Measurements from ENCODE around the gene PTPRJ.

Gene PTPRJ

GRCh38 chr11:47997063-47998053 lies 17.0 kb downstream of the PTPRJ start:
- peak; percentile 40 for DNase-seq

- DNase-seq = no peak
These were observed 18.0 kb downstream of the PTPRJ start for GRCh38 chr11:47998345-47998732.

GRCh38 chr11:47998733-47999359 lies 18.5 kb downstream of the PTPRJ start:
- DNase-seq = no peak

GRCh38 chr11:48000432-48000831 lies 20.1 kb downstream of the PTPRJ start:
- DNase-seq = no peak

- DNase-seq = no peak
These were observed 21.2 kb downstream of the PTPRJ start for GRCh38 chr11:48001438-48002021.

- DNase-seq = peak; percentile 68
These were observed 22.2 kb downstream of the PTPRJ start for GRCh38 chr11:48002561-48002960.

GRCh38 chr11:48003926-48004325 lies 23.6 kb downstream of the PTPRJ start:
- DNase-seq = peak; percentile 59

- DNase-seq = peak; percentile 46
These were observed 24.1 kb downstream of the PTPRJ start for GRCh38 chr11:48004456-48004855.

- no peak for DNase-seq
These were observed 24.8 kb downstream of the PTPRJ start for GRCh38 chr11:48005136-48005535.

- peak; percentile 94 for DNase-seq
These were observed 25.5 kb downstream of the PTPRJ start for GRCh38 chr11:48005831-48006270.

- peak; percentile 44 for DNase-seq
These were observed 26.1 kb downstream of the PTPRJ start for GRCh38 chr11:48006301-48006992.

GRCh38 chr11:48007677-48008076 lies 27.3 kb downstream of the PTPRJ start:
- DNase-seq = no peak

- DNase-seq = no peak
These were observed 28.6 kb downstream of the PTPRJ start for GRCh38 chr11:48008951-48009270.

- DNase-seq = no peak
These were observed 30.9 kb downstream of the PTPRJ start for GRCh38 chr11:48011102-48011797.

- DNase-seq = no peak
These were observed 31.5 kb downstream of the PTPRJ start for GRCh38 chr11:48011798-48012391.

- no peak for DNase-seq
These were observed 33.0 kb downstream of the PTPRJ start for GRCh38 chr11:48013269-48013901.

- DNase-seq = no peak
These were observed 34.6 kb downstream of the PTPRJ start for GRCh38 chr11:48014917-48015316.

- no peak for DNase-seq
These were observed 36.9 kb downstream of the PTPRJ start for GRCh38 chr11:48017105-48017830.

- no peak for DNase-seq
These were observed 37.6 kb downstream of the PTPRJ start for GRCh38 chr11:48017831-48018527.

- no peak for DNase-seq
These were observed 38.3 kb downstream of the PTPRJ start for GRCh38 chr11:48018528-48019216.

All from NCI-H1092 treated with DMSO at 0.1 percent for 48 hours (cell line).